Left kidney (tissue), 2 donors: ENCODE measurements around the gene TMEM209. TPM values are rescaled to one million over a fixed set of nuclear protein-coding genes. Genes with fewer than 3 reads are reported as not detected.
"Not testable (repeated sequence)": the region's sequence is repeated elsewhere in the genome, so short reads cannot be mapped to it uniquely, and the experiment has no call there.

ENCODE experiments used
- DNase-seq: peaks from one replicate; pipeline ENCODE4 v3.0.0-alpha.2; 2013
- polyA plus RNA-seq: library from polyadenylated mRNA; unstranded; fragments of 120-200 nt; gene quantifications from one replicate; pipeline ENCODE4 v1.2.1, GENCODE V29; 2013; ENCODE audit not compliant: insufficient read length

The TMEM209 gene
- polyA plus RNA-seq, 1 donor = 32.2 TPM

GRCh38 chr7:130219871-130220270, 14.7 kb upstream of the TMEM209 start:
- no peak for DNase-seq

- no peak for DNase-seq
Measured at GRCh38 chr7:130218806-130219620, 13.8 kb upstream of the TMEM209 start.

DNA sequence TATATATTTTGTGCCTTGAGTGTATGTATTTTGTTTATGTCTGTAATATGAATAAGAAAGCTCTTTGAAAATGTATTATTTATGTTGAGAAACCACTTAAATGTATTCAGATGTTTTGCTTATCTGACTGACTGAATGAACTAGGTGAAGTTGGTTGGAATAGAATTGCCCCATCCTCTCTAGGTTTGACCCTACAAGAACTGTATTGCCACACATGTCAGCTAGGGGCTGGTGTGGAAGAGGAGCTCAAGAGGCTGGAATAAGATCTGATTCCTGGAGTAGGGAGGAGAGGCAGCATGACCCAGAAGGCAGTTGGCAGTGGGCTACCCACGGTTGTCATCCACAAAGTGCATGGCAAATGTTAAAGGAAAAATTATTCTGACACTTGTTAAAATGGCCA, 11.5 kb upstream of the TMEM209 start:
- DNase-seq = no peak

DNA sequence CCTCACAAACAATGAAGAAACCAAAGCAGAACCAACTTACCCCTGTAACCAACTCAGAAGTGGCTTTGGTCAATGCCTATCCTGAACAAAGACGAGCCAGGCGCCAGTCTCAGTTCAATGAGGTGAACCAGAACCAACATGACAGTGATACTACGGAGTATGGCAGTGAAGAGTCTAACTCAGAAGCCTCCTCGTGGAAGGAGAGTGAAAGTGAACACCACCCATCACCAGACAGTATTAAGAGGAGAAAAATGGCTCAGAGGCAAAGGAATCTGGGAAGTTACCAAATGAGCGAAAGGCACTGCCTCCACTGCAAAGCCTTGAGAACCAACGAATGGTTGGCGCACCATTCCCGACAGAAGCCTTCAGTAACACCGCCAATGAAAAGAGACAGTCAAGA, 10.8 kb upstream of the TMEM209 start:
- no peak for DNase-seq

DNA sequence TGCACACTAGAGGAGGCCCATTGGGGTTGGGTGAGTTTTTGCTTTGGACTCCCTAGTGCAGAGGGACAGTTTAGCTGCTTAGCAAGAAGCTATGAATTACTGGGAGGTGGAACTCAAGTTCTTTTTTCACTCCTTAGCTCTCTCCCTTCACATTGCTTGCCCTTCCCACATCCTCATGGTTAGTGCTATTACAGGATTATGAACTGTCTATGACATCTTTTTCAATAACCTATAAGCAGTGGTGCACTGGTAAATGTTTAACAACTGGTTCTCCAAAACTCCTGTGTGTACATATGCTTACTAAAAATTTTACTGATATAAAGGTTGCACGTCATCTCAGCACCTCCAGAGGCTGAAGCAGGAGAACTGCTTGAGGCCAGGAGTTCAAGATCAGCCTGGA, 8.6 kb upstream of the TMEM209 start:
- no peak for DNase-seq

- no peak for DNase-seq
Measured at GRCh38 chr7:130210181-130210935, 5.2 kb upstream of the TMEM209 start.

DNA sequence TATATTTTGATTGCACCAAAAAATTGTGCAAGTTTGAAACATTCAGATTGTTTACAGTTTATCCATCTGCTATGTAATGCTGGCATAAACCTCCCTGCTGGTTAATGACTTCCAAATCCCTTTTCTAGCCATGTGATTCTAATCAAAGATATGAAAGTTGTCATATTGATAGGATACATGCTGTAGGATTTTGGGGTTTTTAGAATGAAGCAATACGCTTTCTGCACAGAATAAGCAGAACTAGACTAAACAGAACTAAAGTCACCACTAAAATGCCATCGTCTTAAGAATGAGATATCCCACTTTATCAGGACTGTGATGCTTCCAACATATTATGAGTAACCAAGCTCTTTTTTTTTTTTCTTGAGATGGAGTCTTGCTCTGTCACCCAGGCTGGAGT, 3.3 kb upstream of the TMEM209 start:
- DNase-seq = no peak

DNA sequence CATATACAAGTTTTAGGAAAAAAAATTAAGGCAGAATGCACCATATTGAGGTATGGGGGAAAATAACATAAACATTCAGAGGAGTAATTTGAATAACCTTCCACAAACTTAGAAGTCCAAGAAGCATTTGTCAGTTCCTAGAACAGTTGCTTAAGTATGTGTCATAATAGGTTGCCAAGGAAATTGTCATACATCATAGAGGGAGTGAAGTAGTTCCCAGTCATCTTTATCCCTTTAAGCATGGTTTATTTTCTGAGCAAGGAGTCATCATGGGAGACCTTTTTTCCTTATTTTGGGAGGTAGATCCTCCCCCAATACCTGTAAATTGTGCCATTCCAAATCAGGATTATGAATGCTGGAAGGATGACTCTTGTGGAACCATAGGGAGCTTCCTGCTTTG, 2.4 kb upstream of the TMEM209 start, which contains the start of gene SSMEM1:
Gene SSMEM1 (plus strand): TSS at position 219 of the 400 bp plus-strand sequence. CDS start 51 bp downstream, at position 270.
- DNase-seq = no peak

GRCh38 chr7:130207033-130207432, 1.8 kb upstream of the TMEM209 start:
- no peak for DNase-seq

DNA sequence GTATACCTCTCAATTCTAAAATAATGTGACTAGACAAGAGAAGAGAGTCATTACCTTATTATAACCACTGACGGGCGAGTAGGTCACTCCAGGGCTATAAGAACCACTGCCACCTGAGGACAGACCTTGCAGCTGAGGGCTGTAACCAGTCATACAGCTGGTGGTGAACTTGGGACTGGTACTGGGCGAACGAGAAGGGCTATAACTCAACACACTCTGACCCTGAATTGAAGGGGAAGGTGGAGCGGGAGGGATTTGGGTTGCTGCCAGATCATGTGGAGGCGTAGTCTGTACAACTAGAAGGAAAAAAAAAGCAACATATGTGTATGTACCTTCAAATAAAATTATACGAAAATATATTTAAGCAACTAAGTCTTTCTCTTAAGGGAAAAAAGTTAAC, 3.4 kb downstream of the TMEM209 start:
- no peak for DNase-seq

- no peak for DNase-seq
Measured at GRCh38 chr7:130197094-130197493, 8.1 kb downstream of the TMEM209 start.

GRCh38 chr7:130196476-130196875, 8.7 kb downstream of the TMEM209 start:
- no peak for DNase-seq

GRCh38 chr7:130195396-130195795, 9.8 kb downstream of the TMEM209 start:
- DNase-seq = no peak

DNA sequence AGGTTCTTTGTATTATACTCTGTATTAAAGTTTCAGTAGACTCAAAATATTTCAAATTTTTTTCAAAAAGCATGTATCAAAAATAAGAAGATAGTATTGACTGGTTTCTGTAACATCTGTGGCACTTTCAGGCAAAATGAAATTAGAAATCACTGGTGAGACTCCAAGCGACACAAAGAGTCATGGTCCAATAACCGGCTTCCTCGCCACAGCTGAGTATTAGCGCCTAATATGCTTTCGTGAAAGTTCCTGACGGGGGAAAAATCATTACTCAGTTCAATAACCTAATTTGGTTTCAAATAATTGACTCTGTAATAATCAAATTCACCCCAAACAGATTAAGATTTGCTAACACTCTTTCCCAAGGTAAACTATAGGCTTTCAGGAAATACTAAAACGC, 13.4 kb downstream of the TMEM209 start:
- DNase-seq = no peak

DNA sequence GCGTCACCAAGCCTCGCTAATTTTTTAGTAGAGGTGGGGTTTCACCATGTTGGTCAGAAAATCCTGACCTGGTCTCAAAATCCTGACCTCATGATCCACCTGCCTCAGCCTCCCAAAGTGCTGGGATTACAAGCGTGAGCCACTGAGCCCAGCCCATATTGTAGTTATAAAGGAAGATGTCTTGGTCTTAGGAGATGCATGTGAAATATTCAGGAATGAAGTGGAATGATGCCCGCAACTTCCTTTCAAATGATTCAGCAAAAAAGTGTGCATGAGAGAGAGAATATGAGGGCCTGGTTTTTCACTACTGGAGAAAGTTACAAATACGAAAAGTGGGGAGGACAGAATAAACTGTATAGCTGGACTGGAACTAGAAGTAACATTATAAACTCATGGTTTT, 15.9 kb downstream of the TMEM209 start:
- DNase-seq = no peak

DNA sequence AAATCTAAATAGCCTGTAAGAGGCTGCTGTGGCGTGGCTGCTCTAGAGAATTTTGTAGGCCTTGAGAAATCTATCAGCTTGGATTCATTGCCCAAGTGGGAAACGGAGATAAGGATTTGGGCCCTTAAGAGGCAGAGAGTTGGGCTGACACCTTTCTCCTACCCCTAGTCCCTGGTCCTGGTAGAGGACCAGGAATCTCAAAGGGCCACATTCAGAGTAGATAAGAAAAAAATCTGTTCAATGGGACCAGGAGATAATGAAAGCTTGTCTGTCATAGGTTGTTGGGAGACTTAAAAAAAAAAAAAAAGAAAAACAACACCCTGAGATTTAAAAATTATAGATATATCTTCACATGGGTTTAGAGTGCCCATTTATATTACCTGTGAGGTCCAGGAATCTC, 17.8 kb downstream of the TMEM209 start:
- DNase-seq = no peak

GRCh38 chr7:130184349-130184748, 20.9 kb downstream of the TMEM209 start:
- not testable (repeated sequence) for DNase-seq

- no peak for DNase-seq
Measured at GRCh38 chr7:130182990-130183389, 22.2 kb downstream of the TMEM209 start.

- no peak for DNase-seq
Measured at GRCh38 chr7:130181263-130181605, 24.0 kb downstream of the TMEM209 start.

GRCh38 chr7:130180571-130181262, 24.5 kb downstream of the TMEM209 start:
- no peak for DNase-seq

DNA sequence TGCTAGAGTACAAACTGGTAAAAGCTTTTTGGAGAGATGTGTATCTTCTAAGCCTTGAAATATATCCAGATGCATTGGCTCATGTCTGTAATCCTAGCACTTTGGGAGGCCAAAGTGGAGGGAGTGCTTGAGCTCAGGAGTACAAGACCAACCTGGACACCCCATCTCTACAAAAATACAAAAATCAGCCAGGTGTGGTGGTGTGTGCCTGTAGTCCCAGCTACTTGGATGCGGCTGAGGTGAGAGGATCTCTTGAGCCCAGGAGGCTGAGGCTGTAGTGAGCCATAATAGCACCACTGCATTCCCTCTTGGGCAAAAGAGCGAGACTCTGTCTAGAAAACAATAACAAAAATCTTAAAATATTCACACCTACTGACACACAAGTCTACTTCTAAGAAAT, 25.6 kb downstream of the TMEM209 start:
- no peak for DNase-seq

DNA sequence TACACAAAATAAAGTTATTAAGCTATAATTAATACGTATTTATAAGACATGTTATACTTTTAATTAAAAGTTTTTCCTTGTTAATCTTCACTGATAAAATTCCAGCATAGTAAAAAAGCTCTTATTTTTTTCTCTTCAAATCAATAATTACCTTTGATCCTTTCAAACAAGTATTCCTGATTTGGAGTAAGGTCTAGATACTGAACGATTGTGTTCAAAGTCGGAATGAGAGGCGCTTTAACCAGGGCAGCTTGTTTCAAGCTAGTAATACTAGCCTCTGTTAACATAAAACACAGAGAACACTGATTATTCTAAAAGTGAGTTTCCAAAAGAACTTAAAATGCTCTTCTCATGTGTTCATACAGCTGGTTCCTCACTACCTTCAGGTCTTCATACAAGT, 27.0 kb downstream of the TMEM209 start:
- DNase-seq = no peak
